Hepatocyte (in vitro differentiated cells): Measurements from ENCODE around the gene UVSSA. TPM values are rescaled to one million over a fixed set of nuclear protein-coding genes. Genes with fewer than 3 reads are reported as not detected.

Experiments used
- DNase-seq: peaks from one replicate; pipeline ENCODE4 v3.0.0-alpha.2; 2016; ENCODE audit warnings: low spot score
- H2AFZ ChIP-seq: fragments of 200-600 bp; sonication (generic); 2 replicates; pipeline ENCODE4 v1.6.0; 2016; ENCODE audit warnings: antibody characterized with exemption, mild to moderate bottlenecking
- H3K27ac ChIP-seq: fragments of 200-600 bp; sonication (generic); 2 replicates; pipeline ENCODE4 v1.5.1; 2016; ENCODE audit warnings: mild to moderate bottlenecking
- H3K27me3 ChIP-seq: fragments of 200-600 bp; sonication (generic); 2 replicates; pipeline ENCODE4 v1.6.1; 2016
- H3K36me3 ChIP-seq: fragments of 200-600 bp; sonication (generic); replicated peaks from 2 replicates; pipeline ENCODE4 v1.5.1; 2016; ENCODE audit warnings: low read depth; ENCODE audit not compliant: insufficient read depth
- H3K4me1 ChIP-seq: fragments of 200-600 bp; sonication (generic); 2 replicates; pipeline ENCODE4 v1.5.1; 2016; ENCODE audit warnings: mild to moderate bottlenecking, moderate library complexity; ENCODE audit not compliant: insufficient read depth
- H3K4me2 ChIP-seq: fragments of 200-600 bp; sonication (generic); 2 replicates; pipeline ENCODE4 v1.6.0; 2016
- H3K4me3 ChIP-seq: fragments of 200-600 bp; sonication (generic); 2 replicates; pipeline ENCODE4 v1.5.1; 2016; ENCODE audit warnings: mild to moderate bottlenecking
- H3K79me2 ChIP-seq: fragments of 200-600 bp; sonication (generic); 2 replicates; pipeline ENCODE4 v1.6.0; 2017; ENCODE audit warnings: mild to moderate bottlenecking
- H3K9me2 ChIP-seq: fragments of 200-600 bp; sonication (generic); replicated peaks from 2 replicates; pipeline ENCODE4 v1.6.0; 2017; ENCODE audit warnings: mild to moderate bottlenecking; ENCODE audit not compliant: insufficient read depth
- H3K9me3 ChIP-seq: fragments of 200-600 bp; sonication (generic); 2 replicates; pipeline ENCODE4 v1.5.1; 2016; ENCODE audit warnings: low read depth, mild to moderate bottlenecking
- H4K20me1 ChIP-seq: fragments of 200-600 bp; sonication (generic); 2 replicates; pipeline ENCODE4 v1.6.0; 2016; ENCODE audit warnings: mild to moderate bottlenecking; ENCODE audit not compliant: insufficient read depth, poor library complexity, severe bottlenecking
- EZH2 ChIP-seq: fragments of 200-600 bp; sonication (generic); IDR thresholded peaks from 2 replicates; pipeline ENCODE4 v1.6.1; 2016; ENCODE audit warnings: antibody characterized with exemption, mild to moderate bottlenecking, borderline replicate concordance
- EZH2phosphoT487 ChIP-seq: fragments of 200-600 bp; sonication (generic); IDR thresholded peaks from one replicate; pipeline ENCODE4 v1.6.1; 2018; ENCODE audit warnings: antibody characterized with exemption, mild to moderate bottlenecking, low read depth, moderate library complexity; ENCODE audit not compliant: unreplicated experiment, severe bottlenecking
- WGBS: methylation state at CpG from one replicate; pipeline ENCODE4 v1.1.6; 2016; ENCODE audit warnings: low lambda C conversion rate; ENCODE audit errors: missing lambda C conversion rate; 5-methylcytosine and 5-hydroxymethylcytosine counted together
- polyA plus RNA-seq: library from polyadenylated mRNA; unstranded; fragments of >200 nt; fragmentation: Nextera tagmentation; extraction: Ambion mirVana; gene quantifications from 2 replicates; pipeline ENCODE4 v1.2.1, GENCODE V29; 2016
- total RNA-seq: library from RNA; depleted of rRNA; stranded (reverse); fragments of >200 nt; gene quantifications from 2 replicates; pipeline ENCODE4 v1.2.3, GENCODE V29; 2014
- TF ChIP-seq, protein P1 (sequence below): fragments of 200-600 bp; sonication (generic); IDR thresholded peaks from 2 replicates; pipeline ENCODE4 v1.5.1; 2016; ENCODE audit warnings: antibody characterized with exemption, mild to moderate bottlenecking; ENCODE audit not compliant: poor library complexity

The UVSSA gene
- total and polyA plus RNA-seq, 2 experiments from 2014 or later, result 10.6 to 11.0 TPM

- Histone ChIP-seq H3K4me2 (no peak overlapping the region), H3K4me1 (no peaks in the 10 kb centered on the region), H2AFZ (no peak overlapping the region), H3K9me3 (no peaks in the 10 kb centered on the region), H3K36me3 (no peaks in the 10 kb centered on the region), H3K9me2 (no peaks in the 10 kb centered on the region), H3K79me2 (no peaks in the 10 kb centered on the region), H3K27ac (no peak overlapping the region), H3K4me3 (no peak overlapping the region), H4K20me1 (no peaks in the 10 kb centered on the region), H3K27me3 (no peaks in the 10 kb centered on the region)
- TF ChIP-seq, protein P1, sequence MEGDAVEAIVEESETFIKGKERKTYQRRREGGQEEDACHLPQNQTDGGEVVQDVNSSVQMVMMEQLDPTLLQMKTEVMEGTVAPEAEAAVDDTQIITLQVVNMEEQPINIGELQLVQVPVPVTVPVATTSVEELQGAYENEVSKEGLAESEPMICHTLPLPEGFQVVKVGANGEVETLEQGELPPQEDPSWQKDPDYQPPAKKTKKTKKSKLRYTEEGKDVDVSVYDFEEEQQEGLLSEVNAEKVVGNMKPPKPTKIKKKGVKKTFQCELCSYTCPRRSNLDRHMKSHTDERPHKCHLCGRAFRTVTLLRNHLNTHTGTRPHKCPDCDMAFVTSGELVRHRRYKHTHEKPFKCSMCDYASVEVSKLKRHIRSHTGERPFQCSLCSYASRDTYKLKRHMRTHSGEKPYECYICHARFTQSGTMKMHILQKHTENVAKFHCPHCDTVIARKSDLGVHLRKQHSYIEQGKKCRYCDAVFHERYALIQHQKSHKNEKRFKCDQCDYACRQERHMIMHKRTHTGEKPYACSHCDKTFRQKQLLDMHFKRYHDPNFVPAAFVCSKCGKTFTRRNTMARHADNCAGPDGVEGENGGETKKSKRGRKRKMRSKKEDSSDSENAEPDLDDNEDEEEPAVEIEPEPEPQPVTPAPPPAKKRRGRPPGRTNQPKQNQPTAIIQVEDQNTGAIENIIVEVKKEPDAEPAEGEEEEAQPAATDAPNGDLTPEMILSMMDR, result no peak
- TF ChIP-seq EZH2, result no peak
- TF ChIP-seq EZH2phosphoT487, result no peak
- DNase-seq, result no peak
- 94% methylated on average over 34 of the region's 35 CpGs for WGBS
These were observed 21.1 kb upstream of the UVSSA start for GRCh38 chr4:1325681-1326635.

DNA sequence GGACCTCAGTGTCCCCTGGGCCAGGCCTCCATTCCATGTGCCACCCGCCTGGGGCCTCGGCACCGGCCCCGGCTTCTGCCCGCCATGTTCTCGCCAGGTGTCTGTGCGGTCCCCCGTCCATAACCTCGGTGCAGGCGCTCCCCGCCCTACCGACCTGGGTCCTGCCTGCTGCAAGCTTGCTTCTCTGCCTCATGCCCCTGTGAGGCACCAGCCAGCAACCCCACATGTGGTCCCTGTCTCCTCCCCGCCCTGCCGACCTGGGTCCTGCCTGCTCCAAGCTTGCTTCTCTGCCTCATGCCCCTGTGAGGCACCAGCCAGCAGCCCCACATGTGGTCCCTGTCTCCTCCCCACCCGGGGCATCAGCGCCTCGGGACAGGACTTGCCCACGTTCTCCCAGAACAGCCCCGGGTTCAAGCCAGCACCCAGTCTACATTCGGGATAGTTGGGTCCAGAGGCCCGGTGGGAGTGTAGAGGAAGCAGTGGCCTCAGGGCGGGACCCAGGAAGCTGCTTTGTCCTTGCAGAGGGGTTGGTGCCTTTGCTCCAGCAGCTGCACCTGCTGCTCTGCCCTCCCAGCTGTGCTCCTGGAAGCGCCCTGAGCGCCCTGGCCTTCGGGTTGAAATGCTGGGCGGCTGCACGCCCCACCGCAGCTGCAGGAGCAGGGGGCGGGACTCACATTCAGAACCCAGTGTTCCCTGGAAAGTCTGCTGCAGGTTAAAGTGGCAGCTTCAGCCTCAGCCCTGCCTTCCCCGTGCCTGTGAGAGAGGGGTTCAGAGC is 20.1 kb upstream of the UVSSA start:
- Histone ChIP-seq H3K4me3 (no peak overlapping the region), H3K9me2 (no peaks in the 10 kb centered on the region), H2AFZ (no peak overlapping the region), H3K79me2 (no peaks in the 10 kb centered on the region), H4K20me1 (no peaks in the 10 kb centered on the region), H3K27me3 (no peaks in the 10 kb centered on the region), H3K4me1 (no peaks in the 10 kb centered on the region), H3K27ac (no peak overlapping the region), H3K4me2 (no peak overlapping the region), H3K36me3 (no peaks in the 10 kb centered on the region), H3K9me3 (no peaks in the 10 kb centered on the region)
- TF ChIP-seq EZH2, result no peak
- DNase-seq, result no peak
- 97% methylated on average over 29 of the region's 30 CpGs for WGBS

GRCh38 chr4:1327526-1328266 is 19.3 kb upstream of the UVSSA start:
- H3K27me3 ChIP-seq, result no peaks in the 10 kb centered on the region
- H2AFZ ChIP-seq, result no peak overlapping the region
- H3K79me2 ChIP-seq, result no peaks in the 10 kb centered on the region
- no peak overlapping the region for H3K27ac ChIP-seq
- H3K4me3 ChIP-seq, result no peak overlapping the region
- 97% methylated on average over 33 of the region's 33 CpGs for WGBS
- H3K9me3 ChIP-seq, result no peaks in the 10 kb centered on the region
- no peaks in the 10 kb centered on the region for H3K9me2 ChIP-seq
- H3K4me2 ChIP-seq, result no peak overlapping the region
- H3K36me3 ChIP-seq, result no peaks in the 10 kb centered on the region
- no peaks in the 10 kb centered on the region for H3K4me1 ChIP-seq
- H4K20me1 ChIP-seq, result no peaks in the 10 kb centered on the region
- no peak for TF ChIP-seq EZH2
- TF ChIP-seq, protein P1, result no peak
- TF ChIP-seq EZH2phosphoT487, result no peak
- DNase-seq, result no peak
